ENCODE measurements around the gene SH2B3. TPM values are rescaled to one million over a fixed set of nuclear protein-coding genes. Genes with fewer than 3 reads are reported as not detected.
"Not testable (repeated sequence)": the region's sequence is repeated elsewhere in the genome, so short reads cannot be mapped to it uniquely, and the experiment has no call there.

The SH2B3 gene
- total RNA-seq, 1 donor from 2014 or later, result 116 TPM

DNA sequence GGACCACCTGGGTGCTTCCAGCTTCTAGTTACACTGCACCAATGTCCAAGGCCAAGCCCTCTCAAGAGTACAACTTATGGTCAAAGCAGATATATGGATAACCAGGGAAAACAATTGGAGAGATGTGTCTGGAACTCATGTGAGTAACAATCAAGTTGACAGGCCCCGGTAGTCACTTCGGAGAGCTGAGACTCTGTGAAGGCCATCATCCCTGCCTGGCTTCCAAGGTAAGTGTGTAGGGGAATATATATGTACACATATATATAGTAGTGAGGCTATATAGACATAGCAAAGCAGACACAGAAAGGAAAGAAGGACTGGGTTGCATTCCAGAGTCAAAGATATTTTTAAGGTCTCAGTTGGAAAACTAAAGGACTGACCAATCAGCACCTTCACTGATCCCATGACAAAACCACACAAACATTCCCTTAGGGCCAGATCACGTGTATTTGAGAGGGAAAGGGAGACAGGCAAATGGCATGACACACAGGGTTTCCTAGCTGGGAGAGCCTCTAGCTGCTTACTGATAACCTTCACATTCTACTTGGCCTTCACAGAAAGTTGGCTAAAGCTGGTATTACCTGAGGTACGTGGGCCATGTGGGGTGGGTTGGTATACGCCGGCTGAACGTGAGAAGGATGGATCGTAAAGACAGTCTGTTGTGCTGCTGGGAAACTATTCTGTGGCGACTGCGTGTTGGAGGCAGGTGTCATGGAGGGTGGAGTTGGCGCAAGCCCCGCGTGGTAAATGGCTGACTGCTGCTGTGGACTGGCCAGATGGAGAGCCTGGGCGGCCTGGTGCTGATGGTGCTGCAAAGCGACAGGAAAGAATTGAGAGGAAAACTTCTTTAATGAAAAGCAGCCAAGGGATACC, 50.0 kb downstream of the SH2B3 start:
- DNase-seq (ENCODE audit: low read depth), result peak; percentile 89

DNA sequence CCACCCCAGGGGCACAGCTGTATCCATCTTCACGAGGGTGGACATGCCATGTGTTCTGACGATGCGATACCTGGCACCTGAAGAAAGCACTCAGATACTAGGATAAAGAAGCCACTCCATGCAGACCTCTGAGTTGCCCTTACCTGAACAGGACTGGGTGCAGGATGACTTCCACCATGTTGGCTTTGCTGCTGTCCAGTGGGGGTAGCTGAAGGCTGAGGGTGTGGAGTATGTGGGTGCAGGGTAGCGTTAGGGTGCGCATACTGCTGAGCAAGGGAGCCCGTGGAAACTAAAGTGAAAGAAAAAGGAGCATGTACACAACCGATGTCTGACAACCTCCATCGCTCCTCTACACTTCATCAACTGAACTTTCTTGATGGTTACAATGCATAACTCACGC, 51.3 kb downstream of the SH2B3 start:
- no peak for DNase-seq (ENCODE audit: low read depth)

DNA sequence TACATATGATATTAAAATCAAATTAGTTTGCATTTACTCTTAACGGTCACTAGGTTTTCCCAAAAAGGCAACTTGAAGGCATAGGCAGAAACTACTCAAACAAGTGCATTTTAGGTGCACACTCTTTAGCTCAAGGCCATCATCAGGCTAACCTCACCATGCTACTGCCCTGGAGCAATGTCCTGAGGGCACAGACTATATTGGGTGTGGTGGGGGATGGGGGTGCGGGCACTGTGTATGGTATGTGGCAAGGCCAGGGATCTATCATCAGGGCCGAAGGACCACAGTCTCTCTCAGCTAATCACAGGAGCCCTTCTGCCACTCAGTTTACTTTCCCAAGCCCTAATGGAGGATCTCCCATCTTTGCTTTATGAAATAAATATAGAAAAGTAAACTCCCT, 51.9 kb downstream of the SH2B3 start:
- DNase-seq (ENCODE audit: low read depth), result no peak

DNA sequence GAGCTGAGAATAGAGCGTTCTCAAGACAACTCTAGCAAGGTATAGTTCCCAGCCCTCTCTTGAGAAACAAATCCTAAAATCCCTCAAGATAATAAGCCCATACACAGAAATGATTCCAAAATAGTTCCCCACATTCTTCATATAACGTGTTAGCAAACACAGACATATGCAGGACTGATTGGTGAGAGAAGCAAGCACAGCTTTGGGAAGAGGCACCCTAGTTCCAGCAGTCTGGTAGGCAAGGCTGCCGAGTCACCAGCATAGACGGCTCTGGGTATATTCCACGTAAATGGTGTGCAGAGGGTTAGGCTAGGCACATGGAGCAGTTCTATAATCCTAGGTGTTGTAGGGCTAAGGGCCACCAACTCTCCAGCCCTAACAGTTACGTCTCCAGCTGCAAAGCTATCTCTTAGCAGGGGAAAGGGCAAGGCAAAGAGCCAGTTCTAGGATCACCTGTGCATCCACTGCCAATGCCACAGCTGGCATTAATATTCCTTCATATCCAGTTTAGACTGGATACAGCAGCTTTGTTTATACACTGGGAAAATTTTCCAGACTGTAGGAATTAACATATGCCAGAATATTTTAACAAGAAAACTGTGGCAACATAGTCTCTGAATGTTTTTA, 52.9 kb downstream of the SH2B3 start:
- no peak for DNase-seq (ENCODE audit: low read depth)

DNA sequence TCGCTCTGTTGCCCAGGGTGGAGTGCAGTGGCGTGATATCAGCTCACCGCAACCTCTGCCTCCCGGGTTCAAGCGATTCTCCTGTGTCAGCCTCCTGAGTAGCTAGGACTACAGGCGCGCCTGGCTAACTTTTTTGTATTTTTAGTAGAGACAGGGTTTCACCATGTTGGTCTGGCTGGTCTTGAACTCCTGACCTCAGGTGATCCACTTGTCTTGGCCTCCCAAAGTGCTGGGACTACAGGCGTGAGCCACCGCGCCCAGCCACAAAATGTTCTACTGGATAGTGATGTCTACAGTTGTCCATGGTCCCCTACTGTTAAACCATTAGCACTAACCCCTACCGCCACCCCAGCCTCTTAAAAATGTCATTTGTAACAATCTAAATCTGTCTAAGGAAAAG, 54.4 kb downstream of the SH2B3 start:
- not testable (repeated sequence) for DNase-seq (ENCODE audit: low read depth)

DNA sequence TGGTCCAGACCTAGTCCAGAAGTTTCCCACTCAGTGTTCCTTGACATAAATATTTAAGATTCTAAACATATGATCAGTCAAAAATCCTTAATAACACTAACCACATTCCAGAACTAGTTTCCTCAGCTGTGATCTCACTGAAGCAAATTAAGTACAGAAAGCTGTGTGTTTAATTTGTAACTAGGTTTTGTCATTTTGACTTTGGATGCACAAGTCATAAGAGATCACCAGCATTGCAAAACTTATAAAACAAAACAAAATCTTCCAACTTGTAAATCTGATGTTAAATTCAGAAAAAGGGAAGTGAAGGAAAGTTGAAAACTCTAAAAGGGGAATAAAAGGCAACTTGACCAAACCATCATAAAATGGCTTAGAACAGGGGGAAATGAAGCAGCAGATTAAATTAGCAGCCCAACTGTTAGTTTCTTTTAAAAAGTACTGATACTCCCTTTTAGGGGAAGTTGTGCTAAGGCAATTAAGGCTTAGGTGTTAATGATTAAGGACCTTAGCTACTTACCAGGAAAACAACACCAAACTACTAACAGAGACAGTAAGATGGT, 56.6 kb downstream of the SH2B3 start:
- DNase-seq (ENCODE audit: low read depth), result no peak

DNA sequence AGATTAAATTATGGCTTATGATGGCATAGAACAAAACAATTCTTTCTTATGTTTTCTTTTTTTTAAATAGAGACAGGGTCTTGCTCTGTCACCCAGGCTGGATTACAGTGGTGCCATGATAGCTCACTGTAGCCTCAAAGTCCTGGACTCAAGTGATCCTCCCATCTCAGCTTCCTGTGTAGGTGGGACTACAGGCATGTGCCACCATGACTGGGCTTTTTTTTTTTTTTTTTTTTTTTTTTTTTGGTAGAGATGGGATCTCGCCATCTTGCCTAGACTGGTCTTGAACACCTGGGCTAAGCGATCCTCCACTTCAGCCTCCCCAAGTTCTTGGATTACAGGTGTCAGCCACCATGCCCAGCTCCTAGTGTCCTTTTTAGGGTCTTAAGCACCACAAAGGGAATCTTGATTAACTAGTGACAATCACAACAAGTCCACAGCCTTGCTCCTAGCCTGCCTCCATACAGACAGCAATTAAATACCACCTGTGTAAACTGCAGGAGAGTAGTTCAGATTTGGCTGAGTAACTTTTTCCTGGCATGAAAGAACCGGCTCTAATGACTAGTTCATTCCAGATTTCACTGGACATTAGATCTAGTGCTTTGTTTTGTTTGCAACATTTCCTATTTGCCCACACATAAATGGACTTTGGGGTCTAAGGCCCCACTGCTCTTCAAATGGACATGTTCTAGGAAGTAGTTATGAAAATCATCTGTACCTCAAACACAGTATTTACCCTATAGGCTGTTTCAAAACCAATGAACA, 61.6 kb downstream of the SH2B3 start:
- DNase-seq (ENCODE audit: low read depth), result no peak

DNA sequence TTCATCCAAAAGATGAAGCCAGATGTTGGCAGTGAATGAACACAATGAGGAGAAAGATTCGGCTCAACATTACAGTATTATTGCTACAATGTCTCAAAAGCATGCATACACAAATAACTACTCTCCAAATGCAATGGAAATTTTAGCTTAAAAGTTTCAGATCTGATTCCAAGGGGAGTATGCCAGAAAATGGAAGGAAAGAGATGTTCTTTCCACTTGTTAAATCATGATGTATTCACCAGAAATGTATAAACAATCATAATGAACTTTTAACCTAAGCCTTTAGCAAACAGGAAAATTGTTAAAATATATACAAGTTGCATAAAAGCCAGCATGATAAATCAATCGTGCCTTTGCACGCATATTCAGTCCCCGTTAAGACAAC, 62.1 kb downstream of the SH2B3 start:
- DNase-seq (ENCODE audit: low read depth), result no peak

DNA sequence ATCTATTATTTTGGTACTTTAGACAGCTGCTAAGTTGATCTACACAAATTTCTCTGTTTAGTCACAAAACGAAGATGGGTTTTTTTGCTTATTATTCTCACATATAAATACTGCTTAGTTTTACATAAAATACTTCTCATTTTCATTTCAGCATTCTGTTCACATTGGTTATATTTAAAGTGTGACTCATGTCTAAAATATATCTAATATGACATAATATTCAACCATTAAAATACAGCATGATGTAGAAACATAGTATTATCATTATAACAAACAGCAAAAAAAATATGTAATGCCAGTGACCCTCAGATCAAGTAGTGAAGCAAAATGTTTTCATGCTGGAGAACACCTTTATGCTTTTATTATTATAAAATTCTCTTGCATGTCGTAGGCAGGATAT, 63.7 kb downstream of the SH2B3 start:
- no peak for DNase-seq (ENCODE audit: low read depth)

DNA sequence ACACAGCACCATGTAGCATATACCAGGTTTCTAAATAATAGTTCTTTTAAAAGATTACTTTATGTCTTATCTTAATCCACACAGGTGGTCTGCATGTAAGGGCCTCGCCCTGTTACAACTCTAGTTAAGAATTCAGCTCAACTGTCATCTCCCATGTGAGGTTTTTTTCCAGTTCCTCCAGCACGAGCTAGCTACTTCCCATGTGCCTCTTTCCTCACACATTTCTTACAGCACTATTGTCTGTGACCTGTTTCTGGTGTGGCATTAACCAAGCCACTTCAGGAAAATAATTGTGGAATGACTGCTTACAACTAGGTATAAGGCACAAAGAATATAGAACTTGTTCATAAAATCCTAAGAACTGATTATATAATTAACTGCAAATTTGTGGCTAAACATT, 65.5 kb downstream of the SH2B3 start:
- no peak for DNase-seq (ENCODE audit: low read depth)

DNA sequence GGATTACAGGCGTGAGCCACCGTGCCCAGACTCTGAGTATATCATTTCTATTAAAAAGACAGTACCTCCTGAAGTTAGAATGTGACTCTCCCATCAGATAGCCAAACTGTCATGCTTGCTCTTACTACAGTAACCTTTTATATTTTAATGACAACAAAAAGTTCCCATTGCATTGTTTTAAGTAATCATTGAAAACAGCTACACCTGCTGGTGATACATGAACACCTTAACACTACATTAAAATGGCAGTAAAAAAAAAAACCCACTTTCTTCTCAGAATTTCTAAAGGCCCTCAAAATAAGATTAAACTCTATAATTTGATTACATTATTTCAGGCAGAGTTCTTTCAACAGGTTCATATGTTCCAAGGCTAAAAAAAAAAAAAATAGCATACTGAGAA, 76.7 kb downstream of the SH2B3 start:
- DNase-seq (ENCODE audit: low read depth), result no peak

DNA sequence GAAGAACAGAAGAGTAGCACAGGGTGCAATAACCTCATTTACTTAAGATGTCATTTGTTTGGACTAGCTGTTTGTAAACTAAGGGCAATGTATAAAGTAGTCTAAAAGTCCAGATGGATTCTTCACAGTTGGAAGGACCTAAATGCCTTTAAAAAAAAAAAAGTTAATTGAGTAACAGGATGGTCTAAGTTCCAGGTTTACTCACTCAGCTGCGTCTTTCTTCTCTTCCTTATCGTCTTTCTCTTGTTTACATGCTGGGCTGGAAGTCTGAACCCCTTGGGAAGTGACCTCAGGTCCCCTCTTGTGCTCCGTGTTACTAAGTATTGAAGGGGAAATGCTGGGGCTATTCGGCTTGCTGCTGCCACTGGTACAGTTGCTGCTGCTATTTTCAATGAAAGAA, 82.5 kb downstream of the SH2B3 start:
- DNase-seq (ENCODE audit: low read depth), result no peak

DNA sequence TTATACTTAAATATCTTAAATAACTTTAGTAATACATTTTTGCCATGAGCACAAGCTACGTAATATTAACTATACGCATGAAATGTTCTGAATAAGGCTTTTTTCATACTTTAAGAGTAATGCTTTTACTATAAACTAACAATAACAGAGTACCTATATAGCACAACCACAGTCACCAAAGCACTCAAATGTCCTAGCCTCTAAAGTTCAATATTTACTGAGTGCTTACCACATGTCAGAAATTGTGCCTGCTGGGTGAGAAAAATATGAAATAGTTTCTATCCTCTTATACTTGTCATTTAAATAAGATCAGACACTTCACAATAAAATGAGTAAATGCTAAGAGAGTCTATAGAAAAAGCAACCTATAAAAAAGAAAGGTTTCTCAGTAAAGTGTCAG, 83.1 kb downstream of the SH2B3 start:
- DNase-seq (ENCODE audit: low read depth), result no peak

DNA sequence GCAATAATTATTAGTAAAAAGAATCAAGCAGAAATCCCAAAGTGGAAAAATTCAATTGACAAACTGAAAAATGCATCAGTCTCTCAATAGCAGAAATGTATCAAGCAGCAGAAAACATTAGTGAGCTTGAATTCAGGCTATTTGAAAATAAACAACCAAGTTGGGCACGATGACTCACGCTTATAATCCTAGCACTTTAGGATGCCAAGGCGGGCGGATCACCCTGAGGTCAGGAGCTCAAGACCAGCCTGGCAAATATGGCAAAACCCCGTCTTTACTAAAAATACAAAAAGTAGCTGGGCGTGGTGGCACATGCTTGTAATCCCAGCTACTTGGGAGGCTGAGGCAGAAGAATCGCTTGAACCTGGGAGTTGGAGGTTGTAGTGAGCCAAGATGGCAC, 87.3 kb downstream of the SH2B3 start:
- peak; percentile 73 for DNase-seq (ENCODE audit: low read depth)

DNA sequence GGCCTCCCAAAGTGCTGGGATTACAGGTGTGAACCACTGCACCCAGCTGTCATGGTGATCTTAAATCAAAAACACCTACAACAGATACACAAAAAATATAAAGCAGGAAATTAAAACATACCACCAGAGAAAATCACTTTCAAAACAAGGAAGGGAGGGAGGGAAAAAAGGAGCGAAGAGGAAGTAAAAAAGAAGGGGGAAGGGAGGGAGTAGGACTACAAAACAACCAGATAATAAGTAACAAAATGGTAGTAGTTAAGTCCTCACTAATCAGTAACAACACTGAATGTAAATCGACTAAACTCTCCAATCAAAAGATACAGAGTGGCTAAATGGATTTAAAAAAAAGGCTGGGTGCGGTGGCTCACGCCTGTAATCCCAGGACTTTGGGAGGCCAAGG, 89.0 kb downstream of the SH2B3 start:
- DNase-seq (ENCODE audit: low read depth), result no peak

Other genes starting within 250 kb of the SH2B3 start
- gene PHETA1, start 36.8 kb upstream of the SH2B3 start, total RNA-seq, result 74.0 and 75.4 TPM in 2 replicates
- 16.4 and 18.3 TPM in 2 replicates for gene ATXN2, start 193.4 kb downstream of the SH2B3 start, total RNA-seq